TTC549 (cell line): ENCODE measurements around the gene ABCC1.
"Not testable (repeated sequence)": the region's sequence is repeated elsewhere in the genome, so short reads cannot be mapped to it uniquely, and the experiment has no call there.

ENCODE experiments used
- FAIRE-seq: peaks from 2 replicates; lab custom pipeline; 2012; peaks lifted over from hg19 to GRCh38; lab: Jason Lieb, UNC

ABCC1 gene

GRCh38 chr16:16161319-16161718, 211.9 kb downstream of the ABCC1 start:
- no peak for FAIRE-seq

GRCh38 chr16:16161840-16162239, 212.4 kb downstream of the ABCC1 start:
- FAIRE-seq: not testable (repeated sequence)

GRCh38 chr16:16162591-16162990, 213.2 kb downstream of the ABCC1 start:
- no peak for FAIRE-seq

GRCh38 chr16:16163109-16163508, 213.7 kb downstream of the ABCC1 start:
- FAIRE-seq: no peak

- no peak for FAIRE-seq
These were observed 214.2 kb downstream of the ABCC1 start for GRCh38 chr16:16163571-16163970.

- FAIRE-seq: no peak
These were observed 214.8 kb downstream of the ABCC1 start for GRCh38 chr16:16164243-16164642.

- FAIRE-seq: no peak
These were observed 216.7 kb downstream of the ABCC1 start for GRCh38 chr16:16166085-16166484.

- no peak for FAIRE-seq
These were observed 217.5 kb downstream of the ABCC1 start for GRCh38 chr16:16166949-16167348.

- FAIRE-seq: no peak
These were observed 218.5 kb downstream of the ABCC1 start for GRCh38 chr16:16167927-16168326.

GRCh38 chr16:16168431-16168830, 219.0 kb downstream of the ABCC1 start:
- FAIRE-seq: no peak

- no peak for FAIRE-seq
These were observed 220.2 kb downstream of the ABCC1 start for GRCh38 chr16:16169615-16170014.

- no peak for FAIRE-seq
These were observed 222.0 kb downstream of the ABCC1 start for GRCh38 chr16:16171332-16171919.

GRCh38 chr16:16172991-16173390, 223.6 kb downstream of the ABCC1 start:
- no peak for FAIRE-seq

- no peak for FAIRE-seq
These were observed 225.9 kb downstream of the ABCC1 start for GRCh38 chr16:16175296-16175695.

GRCh38 chr16:16176328-16176727, 226.9 kb downstream of the ABCC1 start:
- no peak for FAIRE-seq

- FAIRE-seq: no peak
These were observed 229.2 kb downstream of the ABCC1 start for GRCh38 chr16:16178455-16179162.

- FAIRE-seq: not testable (repeated sequence)
These were observed 232.3 kb downstream of the ABCC1 start for GRCh38 chr16:16181748-16182147.

GRCh38 chr16:16182918-16183317, 233.5 kb downstream of the ABCC1 start:
- no peak for FAIRE-seq

GRCh38 chr16:16183562-16183961, 234.1 kb downstream of the ABCC1 start:
- FAIRE-seq: no peak

GRCh38 chr16:16184594-16184993, 235.2 kb downstream of the ABCC1 start:
- FAIRE-seq: no peak

- no peak for FAIRE-seq
These were observed 235.7 kb downstream of the ABCC1 start for GRCh38 chr16:16185095-16185494.

GRCh38 chr16:16186820-16187219, 237.4 kb downstream of the ABCC1 start:
- FAIRE-seq: no peak

- no peak for FAIRE-seq
These were observed 239.4 kb downstream of the ABCC1 start for GRCh38 chr16:16188827-16189226.

GRCh38 chr16:16189842-16190241, 240.4 kb downstream of the ABCC1 start:
- no peak for FAIRE-seq
